ENCODE measurements around the gene ZCCHC7. TPM values are rescaled to one million over a fixed set of nuclear protein-coding genes. Genes with fewer than 3 reads are reported as not detected.

Gene ZCCHC7
- total RNA-seq, 1 experiment from 2014 or later = 31.2 TPM

DNA sequence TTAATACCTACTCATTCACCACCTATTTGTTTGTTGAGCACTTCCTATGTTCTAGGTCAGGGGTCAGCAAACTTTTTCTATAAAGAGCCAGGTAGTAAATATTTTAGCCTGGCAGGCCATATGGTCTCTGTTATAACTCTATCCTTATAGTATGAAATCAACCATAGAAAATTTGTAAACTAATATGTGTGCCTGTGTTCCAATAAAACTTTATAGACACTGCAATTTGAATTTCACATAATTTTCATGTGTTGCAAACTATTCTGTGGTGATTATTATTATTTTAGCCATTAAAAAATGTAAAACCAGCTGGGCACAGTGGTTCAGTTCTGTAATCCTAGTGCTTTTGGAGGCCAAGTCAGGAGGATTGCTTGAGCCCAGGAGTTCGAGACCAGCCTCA is 223.3 kb downstream of the ZCCHC7 start:
- RAD21 ChIA-PET (ENCODE audit: low non-redundant PET in 1 of 2, low total read pairs in 2 of 2, uncharacterized antibody in 2 of 2, unreplicated experiment in 2 of 2) = no interaction called here
- Histone ChIP-seq H3K9me2 (ENCODE audit: insufficient read depth) (no peaks in the 10 kb centered on the region), H3K79me2 (ENCODE audit: insufficient read depth, low read length) (no peaks in the 10 kb centered on the region), H2AFZ (ENCODE audit: low read depth, low read length, poor library complexity, severe bottlenecking) (no peak overlapping the region), H3K4me3 (replicated peaks in 1 of 2; ENCODE audit: low read depth in 1 of 2, low read length in 2 of 2) (no peak overlapping the region), H3K27me3 (ENCODE audit: insufficient read depth, low read length) (no peaks in the 10 kb centered on the region), H3K9ac (ENCODE audit: low read length) (no peak overlapping the region), H4K20me1 (ENCODE audit: insufficient read depth) (no peaks in the 10 kb centered on the region), H3K4me2 (ENCODE audit: low read length) (no peak overlapping the region), H3K9me3 (ENCODE audit: control insufficient read depth in 1 of 2, insufficient read depth in 1 of 2, low read depth in 1 of 2, low read length in 2 of 2) (no peaks in the 10 kb centered on the region), H3K36me3 (ENCODE audit: control insufficient read depth in 1 of 2, insufficient read depth in 2 of 2, low read length in 2 of 2) (no peaks in the 10 kb centered on the region), H3K27ac (ENCODE audit: low read depth, low read length) (no peak overlapping the region), H3K4me1 (ENCODE audit: control insufficient read depth in 1 of 2, insufficient read depth in 2 of 2, low read length in 2 of 2) (no peaks in the 10 kb centered on the region)
- ATAC-seq (no peak), DNase-seq (ENCODE audit: low read depth, low spot score) (no peak)
- BruUV-seq (replicated peaks) = no TSS peak
- CTCF ChIA-PET = no interaction called here
- intact Hi-C loops (cut with micrococcal nuclease) = no loop called here
- no peak for TF ChIP-seq ELF1 (IDR thresholded peaks at IDR 0.05; ENCODE audit: borderline replicate concordance, low read depth)
- POLR2A ChIA-PET = no interaction called here

DNA sequence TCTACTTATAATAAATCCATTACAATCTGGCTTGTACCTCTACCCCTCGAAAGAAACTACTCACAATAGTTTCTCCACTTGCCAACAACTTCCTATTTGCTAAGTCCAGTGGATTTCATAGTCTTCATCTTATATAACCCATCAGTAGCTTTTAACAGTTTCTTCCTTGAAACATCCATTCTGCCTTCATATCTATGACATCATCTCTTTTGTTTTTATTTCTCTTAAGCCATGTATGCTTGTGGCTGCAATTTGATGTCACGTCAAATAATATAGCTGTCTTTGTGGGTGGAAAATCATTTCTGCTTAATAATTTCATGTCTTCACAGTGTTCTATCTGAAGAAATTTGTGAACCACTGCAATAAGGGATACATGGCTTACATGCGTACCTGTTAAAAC is 224.7 kb downstream of the ZCCHC7 start:
- ChIA-PET POLR2A (no interaction called here), CTCF (no interaction called here), RAD21 (ENCODE audit: low non-redundant PET in 1 of 2, low total read pairs in 2 of 2, uncharacterized antibody in 2 of 2, unreplicated experiment in 2 of 2) (no interaction called here)
- H3K27me3 ChIP-seq (ENCODE audit: insufficient read depth, low read length) = no peaks in the 10 kb centered on the region
- H4K20me1 ChIP-seq (ENCODE audit: insufficient read depth) = no peaks in the 10 kb centered on the region
- H3K9ac ChIP-seq (ENCODE audit: low read length) = no peak overlapping the region
- no peaks in the 10 kb centered on the region for H3K79me2 ChIP-seq (ENCODE audit: insufficient read depth, low read length)
- H3K9me3 ChIP-seq (ENCODE audit: control insufficient read depth in 1 of 2, insufficient read depth in 1 of 2, low read depth in 1 of 2, low read length in 2 of 2) = no peaks in the 10 kb centered on the region
- TF ChIP-seq RAD21 (IDR thresholded peaks at IDR 0.05; ENCODE audit: low read depth) = no peak
- H3K4me3 ChIP-seq (replicated peaks in 1 of 2; ENCODE audit: low read depth in 1 of 2, low read length in 2 of 2) = no peak overlapping the region
- BruUV-seq (replicated peaks) = no TSS peak
- no peak overlapping the region for H2AFZ ChIP-seq (ENCODE audit: low read depth, low read length, poor library complexity, severe bottlenecking)
- intact Hi-C loops (cut with micrococcal nuclease) = no loop called here
- no peak overlapping the region for H3K27ac ChIP-seq (ENCODE audit: low read depth, low read length)
- DNase-seq (ENCODE audit: low read depth, low spot score) (no peak), ATAC-seq (no peak)
- H3K4me2 ChIP-seq (ENCODE audit: low read length) = no peak overlapping the region
- H3K9me2 ChIP-seq (ENCODE audit: insufficient read depth) = no peaks in the 10 kb centered on the region
- H3K4me1 ChIP-seq (ENCODE audit: control insufficient read depth in 1 of 2, insufficient read depth in 2 of 2, low read length in 2 of 2) = no peaks in the 10 kb centered on the region
- H3K36me3 ChIP-seq (ENCODE audit: control insufficient read depth in 1 of 2, insufficient read depth in 2 of 2, low read length in 2 of 2) = no peaks in the 10 kb centered on the region

DNA sequence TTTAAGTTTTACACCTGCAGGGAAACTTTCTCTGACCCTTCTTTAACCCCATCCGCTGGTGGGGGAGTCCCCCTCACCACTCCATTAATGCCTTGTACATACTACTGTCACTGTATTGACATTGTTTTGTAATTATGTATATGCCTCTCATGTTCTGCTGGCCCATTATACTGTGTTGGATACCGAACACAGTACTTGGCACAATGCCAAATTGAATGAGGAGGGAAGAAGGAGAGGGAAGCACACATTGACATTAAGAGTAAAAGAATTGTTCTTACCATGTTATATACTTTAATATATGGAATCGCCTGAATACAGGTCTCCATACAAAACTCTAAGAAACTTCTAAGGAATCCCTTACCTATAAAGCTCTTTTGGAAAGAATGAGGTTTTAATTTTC is 228.5 kb downstream of the ZCCHC7 start:
- Histone ChIP-seq H3K4me2 (ENCODE audit: low read length) (no peak overlapping the region), H3K9me3 (ENCODE audit: control insufficient read depth in 1 of 2, insufficient read depth in 1 of 2, low read depth in 1 of 2, low read length in 2 of 2) (no peaks in the 10 kb centered on the region), H3K9ac (ENCODE audit: low read length) (no peak overlapping the region), H3K4me1 (ENCODE audit: control insufficient read depth in 1 of 2, insufficient read depth in 2 of 2, low read length in 2 of 2) (no peaks in the 10 kb centered on the region), H3K9me2 (ENCODE audit: insufficient read depth) (no peaks in the 10 kb centered on the region), H3K4me3 (replicated peaks in 1 of 2; ENCODE audit: low read depth in 1 of 2, low read length in 2 of 2) (no peak overlapping the region), H3K27ac (ENCODE audit: low read depth, low read length) (no peak overlapping the region), H3K79me2 (ENCODE audit: insufficient read depth, low read length) (no peaks in the 10 kb centered on the region), H3K36me3 (ENCODE audit: control insufficient read depth in 1 of 2, insufficient read depth in 2 of 2, low read length in 2 of 2) (0 out of 4 replicates have a peak, but pooled peaks cover 0 to 3% of the 10 kb centered on the region in 2 experiments), H3K27me3 (ENCODE audit: insufficient read depth, low read length) (no peaks in the 10 kb centered on the region), H2AFZ (ENCODE audit: low read depth, low read length, poor library complexity, severe bottlenecking) (no peak overlapping the region), H4K20me1 (ENCODE audit: insufficient read depth) (no peaks in the 10 kb centered on the region)
- RAD21 ChIA-PET (ENCODE audit: low non-redundant PET in 1 of 2, low total read pairs in 2 of 2, uncharacterized antibody in 2 of 2, unreplicated experiment in 2 of 2) = no interaction called here
- intact Hi-C loops (cut with micrococcal nuclease) = no loop called here
- DNase-seq (ENCODE audit: low read depth, low spot score) (no peak), ATAC-seq (no peak)
- CTCF ChIA-PET = no interaction called here
- POLR2A ChIA-PET = no interaction called here
- BruUV-seq (replicated peaks) = no TSS peak
- TF ChIP-seq EZH2phosphoT487 (IDR thresholded peaks at IDR 0.05; ENCODE audit: borderline replicate concordance) = no peak
- no peak for TF ChIP-seq POLR2A (IDR thresholded peaks at IDR 0.05; ENCODE audit: borderline replicate concordance, extremely low read depth, insufficient read depth, insufficient read length)
- TF ChIP-seq EZH2 (IDR thresholded peaks at IDR 0.05) = no peak
- no peak for TF ChIP-seq RAD21 (IDR thresholded peaks at IDR 0.05; ENCODE audit: low read depth)
- no peak for TF ChIP-seq EGR1 (IDR thresholded peaks at IDR 0.05; ENCODE audit: low read depth)
- TF ChIP-seq ZFX (IDR thresholded peaks at IDR 0.05) = no peak
- TF ChIP-seq ELF1 (IDR thresholded peaks at IDR 0.05; ENCODE audit: borderline replicate concordance, low read depth) = no peak
- TF ChIP-seq SRF (IDR thresholded peaks at IDR 0.05; ENCODE audit: low read depth) = no peak
- TF ChIP-seq YY1 (IDR thresholded peaks at IDR 0.05; ENCODE audit: extremely low read depth, insufficient replicate concordance, low read depth, low read length) = no peak
- no peak for TF ChIP-seq SP1 (IDR thresholded peaks at IDR 0.05; ENCODE audit: low read depth)
- no peak for TF ChIP-seq TCF7L2 (IDR thresholded peaks at IDR 0.05; ENCODE audit: borderline replicate concordance, extremely low read depth, insufficient read depth, insufficient read length)
- no peak for TF ChIP-seq JUND (IDR thresholded peaks at IDR 0.05)
- TF ChIP-seq, protein P1, sequence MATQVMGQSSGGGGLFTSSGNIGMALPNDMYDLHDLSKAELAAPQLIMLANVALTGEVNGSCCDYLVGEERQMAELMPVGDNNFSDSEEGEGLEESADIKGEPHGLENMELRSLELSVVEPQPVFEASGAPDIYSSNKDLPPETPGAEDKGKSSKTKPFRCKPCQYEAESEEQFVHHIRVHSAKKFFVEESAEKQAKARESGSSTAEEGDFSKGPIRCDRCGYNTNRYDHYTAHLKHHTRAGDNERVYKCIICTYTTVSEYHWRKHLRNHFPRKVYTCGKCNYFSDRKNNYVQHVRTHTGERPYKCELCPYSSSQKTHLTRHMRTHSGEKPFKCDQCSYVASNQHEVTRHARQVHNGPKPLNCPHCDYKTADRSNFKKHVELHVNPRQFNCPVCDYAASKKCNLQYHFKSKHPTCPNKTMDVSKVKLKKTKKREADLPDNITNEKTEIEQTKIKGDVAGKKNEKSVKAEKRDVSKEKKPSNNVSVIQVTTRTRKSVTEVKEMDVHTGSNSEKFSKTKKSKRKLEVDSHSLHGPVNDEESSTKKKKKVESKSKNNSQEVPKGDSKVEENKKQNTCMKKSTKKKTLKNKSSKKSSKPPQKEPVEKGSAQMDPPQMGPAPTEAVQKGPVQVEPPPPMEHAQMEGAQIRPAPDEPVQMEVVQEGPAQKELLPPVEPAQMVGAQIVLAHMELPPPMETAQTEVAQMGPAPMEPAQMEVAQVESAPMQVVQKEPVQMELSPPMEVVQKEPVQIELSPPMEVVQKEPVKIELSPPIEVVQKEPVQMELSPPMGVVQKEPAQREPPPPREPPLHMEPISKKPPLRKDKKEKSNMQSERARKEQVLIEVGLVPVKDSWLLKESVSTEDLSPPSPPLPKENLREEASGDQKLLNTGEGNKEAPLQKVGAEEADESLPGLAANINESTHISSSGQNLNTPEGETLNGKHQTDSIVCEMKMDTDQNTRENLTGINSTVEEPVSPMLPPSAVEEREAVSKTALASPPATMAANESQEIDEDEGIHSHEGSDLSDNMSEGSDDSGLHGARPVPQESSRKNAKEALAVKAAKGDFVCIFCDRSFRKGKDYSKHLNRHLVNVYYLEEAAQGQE (IDR thresholded peaks at IDR 0.05; ENCODE audit: low read depth) = no peak

All from HCT116 (cell line).